ENCODE measurements around the gene MTX2. TPM values are rescaled to one million over a fixed set of nuclear protein-coding genes. Genes with fewer than 3 reads are reported as not detected.

Gene MTX2
- total RNA-seq, 1 experiment from 2014 or later: 33.7 TPM

DNA sequence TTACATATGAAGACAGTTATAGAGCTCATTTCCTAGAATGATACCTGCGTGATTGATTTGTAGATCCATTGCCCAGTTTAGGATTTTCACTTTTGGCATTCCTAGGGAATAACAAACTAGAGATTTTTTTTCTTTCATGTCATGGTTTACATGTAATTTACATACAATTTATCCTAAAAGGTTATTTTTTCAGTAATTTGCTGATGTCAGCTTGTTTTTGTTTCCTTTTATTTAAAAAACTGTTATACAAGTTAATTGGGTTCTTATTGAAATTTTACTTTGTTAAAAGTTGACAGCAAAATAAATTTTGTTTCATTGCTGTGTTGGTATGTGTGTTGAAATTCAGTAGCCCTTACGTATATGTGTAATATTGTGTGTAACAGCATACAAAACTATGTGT is 23.4 kb downstream of the MTX2 start:
- H3K36me3 Mint-ChIP-seq (ENCODE audit: insufficient read depth, unreplicated experiment): no peaks in the 10 kb centered on the region
- intact Hi-C loops (cut with micrococcal nuclease; ENCODE audit: unreplicated experiment): no loop called here
- CTCF ChIA-PET: no interaction called here
- Histone ChIP-seq H3K36me3 (ENCODE audit: control insufficient read depth, insufficient read depth, low read length) (no peaks in the 10 kb centered on the region), H3K27me3 (replicated peaks; ENCODE audit: control insufficient read depth, insufficient read depth, low read length) (no peaks in the 10 kb centered on the region), H3K4me1 (no peaks in the 10 kb centered on the region), H3K4me3 (ENCODE audit: low read depth, low read length) (no peak overlapping the region), H3K9me3 (no peaks in the 10 kb centered on the region)
- TF ChIP-seq, protein P1, sequence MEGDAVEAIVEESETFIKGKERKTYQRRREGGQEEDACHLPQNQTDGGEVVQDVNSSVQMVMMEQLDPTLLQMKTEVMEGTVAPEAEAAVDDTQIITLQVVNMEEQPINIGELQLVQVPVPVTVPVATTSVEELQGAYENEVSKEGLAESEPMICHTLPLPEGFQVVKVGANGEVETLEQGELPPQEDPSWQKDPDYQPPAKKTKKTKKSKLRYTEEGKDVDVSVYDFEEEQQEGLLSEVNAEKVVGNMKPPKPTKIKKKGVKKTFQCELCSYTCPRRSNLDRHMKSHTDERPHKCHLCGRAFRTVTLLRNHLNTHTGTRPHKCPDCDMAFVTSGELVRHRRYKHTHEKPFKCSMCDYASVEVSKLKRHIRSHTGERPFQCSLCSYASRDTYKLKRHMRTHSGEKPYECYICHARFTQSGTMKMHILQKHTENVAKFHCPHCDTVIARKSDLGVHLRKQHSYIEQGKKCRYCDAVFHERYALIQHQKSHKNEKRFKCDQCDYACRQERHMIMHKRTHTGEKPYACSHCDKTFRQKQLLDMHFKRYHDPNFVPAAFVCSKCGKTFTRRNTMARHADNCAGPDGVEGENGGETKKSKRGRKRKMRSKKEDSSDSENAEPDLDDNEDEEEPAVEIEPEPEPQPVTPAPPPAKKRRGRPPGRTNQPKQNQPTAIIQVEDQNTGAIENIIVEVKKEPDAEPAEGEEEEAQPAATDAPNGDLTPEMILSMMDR (IDR thresholded peaks at IDR 0.05; ENCODE audit: insufficient read depth in 1 of 2, low read depth in 1 of 2, low read length in 1 of 2, severe bottlenecking in 1 of 2, unreplicated experiment in 1 of 2): no peak
- POLR2A ChIA-PET: no interaction called here
- H3K27ac Mint-ChIP-seq (ENCODE audit: unreplicated experiment): no peak overlapping the region
- no peaks in the 10 kb centered on the region for H3K27me3 Mint-ChIP-seq (ENCODE audit: insufficient read depth, unreplicated experiment)
- H3K4me3 Mint-ChIP-seq (ENCODE audit: unreplicated experiment): no peak overlapping the region
- peaks cover 4% of the 10 kb centered on the region for H3K4me1 Mint-ChIP-seq (ENCODE audit: low read depth, unreplicated experiment)
- H3K9me3 Mint-ChIP-seq (ENCODE audit: unreplicated experiment): no peaks in the 10 kb centered on the region
- no TSS peak for BruUV-seq (replicated peaks)
- DNase-seq: no peak

DNA sequence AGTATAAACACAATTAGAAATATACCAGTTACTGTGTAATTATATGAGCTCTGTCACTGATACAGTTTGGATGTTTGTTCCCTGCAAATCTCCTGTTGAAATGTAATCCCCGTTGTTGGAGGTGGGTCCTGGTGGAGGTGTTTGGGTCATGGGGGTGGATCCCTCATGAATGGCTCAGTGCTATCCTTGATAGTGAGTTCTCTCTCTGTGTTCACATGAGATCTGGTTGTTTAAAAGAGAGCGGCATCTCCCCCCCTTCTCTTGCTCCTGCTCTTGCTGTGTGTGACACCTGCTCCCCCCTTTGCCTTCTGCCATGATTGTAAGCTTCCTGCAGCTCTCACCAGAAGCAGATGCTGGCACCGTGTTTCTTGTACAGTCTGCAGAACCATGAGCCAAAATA is 24.1 kb downstream of the MTX2 start:
- H3K9me3 ChIP-seq: no peaks in the 10 kb centered on the region
- Mint-ChIP-seq H3K27me3 (ENCODE audit: insufficient read depth, unreplicated experiment) (no peaks in the 10 kb centered on the region), H3K36me3 (ENCODE audit: insufficient read depth, unreplicated experiment) (no peaks in the 10 kb centered on the region), H3K27ac (ENCODE audit: unreplicated experiment) (no peak overlapping the region), H3K9me3 (ENCODE audit: unreplicated experiment) (no peaks in the 10 kb centered on the region), H3K4me1 (ENCODE audit: low read depth, unreplicated experiment) (peaks cover 4% of the 10 kb centered on the region), H3K4me3 (ENCODE audit: unreplicated experiment) (no peak overlapping the region)
- BruUV-seq (replicated peaks): no TSS peak
- DNase-seq: no peak
- H3K36me3 ChIP-seq (ENCODE audit: control insufficient read depth, insufficient read depth, low read length): no peaks in the 10 kb centered on the region
- POLR2A ChIA-PET: no interaction called here
- no peaks in the 10 kb centered on the region for H3K4me1 ChIP-seq
- no peak overlapping the region for H3K4me3 ChIP-seq (ENCODE audit: low read depth, low read length)
- CTCF ChIA-PET: no interaction called here
- intact Hi-C loops (cut with micrococcal nuclease; ENCODE audit: unreplicated experiment): no loop called here
- TF ChIP-seq, protein P1 (IDR thresholded peaks at IDR 0.05; ENCODE audit: insufficient read depth in 1 of 2, low read depth in 1 of 2, low read length in 1 of 2, severe bottlenecking in 1 of 2, unreplicated experiment in 1 of 2): no peak
- no peaks in the 10 kb centered on the region for H3K27me3 ChIP-seq (replicated peaks; ENCODE audit: control insufficient read depth, insufficient read depth, low read length)

DNA sequence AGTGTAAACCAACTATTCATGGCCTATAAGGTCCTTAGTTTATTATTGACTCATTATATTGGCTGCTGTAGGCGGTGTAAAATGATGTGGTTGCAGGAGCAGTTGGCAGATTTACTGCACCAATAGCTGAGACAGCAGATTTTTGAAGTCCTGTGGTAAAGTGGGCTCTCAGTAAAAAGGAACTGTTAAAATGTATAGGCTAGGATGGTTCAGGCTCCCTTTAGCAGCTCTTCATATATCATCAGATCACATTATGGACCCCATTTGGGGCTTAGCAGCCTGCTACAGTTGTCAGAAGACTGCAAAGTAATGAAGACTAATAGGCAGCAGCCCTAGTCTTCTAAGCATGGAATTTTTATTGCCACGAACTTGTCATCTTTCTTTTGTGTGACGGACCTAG is 27.8 kb downstream of the MTX2 start:
- BruUV-seq (replicated peaks): no TSS peak
- intact Hi-C loops (cut with micrococcal nuclease; ENCODE audit: unreplicated experiment): no loop called here
- H3K4me1 Mint-ChIP-seq (ENCODE audit: low read depth, unreplicated experiment): no peaks in the 10 kb centered on the region
- Histone ChIP-seq H3K4me3 (ENCODE audit: low read depth, low read length) (no peak overlapping the region), H3K36me3 (ENCODE audit: control insufficient read depth, insufficient read depth, low read length) (no peaks in the 10 kb centered on the region), H3K4me1 (no peaks in the 10 kb centered on the region), H3K27me3 (replicated peaks; ENCODE audit: control insufficient read depth, insufficient read depth, low read length) (no peaks in the 10 kb centered on the region), H3K9me3 (no peaks in the 10 kb centered on the region)
- no peak overlapping the region for H3K4me3 Mint-ChIP-seq (ENCODE audit: unreplicated experiment)
- ChIA-PET POLR2A (no interaction called here), CTCF (no interaction called here)
- TF ChIP-seq, protein P1 (IDR thresholded peaks at IDR 0.05; ENCODE audit: insufficient read depth in 1 of 2, low read depth in 1 of 2, low read length in 1 of 2, severe bottlenecking in 1 of 2, unreplicated experiment in 1 of 2): no peak
- no peaks in the 10 kb centered on the region for H3K9me3 Mint-ChIP-seq (ENCODE audit: unreplicated experiment)
- no peaks in the 10 kb centered on the region for H3K36me3 Mint-ChIP-seq (ENCODE audit: insufficient read depth, unreplicated experiment)
- no peak overlapping the region for H3K27ac Mint-ChIP-seq (ENCODE audit: unreplicated experiment)
- H3K27me3 Mint-ChIP-seq (ENCODE audit: insufficient read depth, unreplicated experiment): no peaks in the 10 kb centered on the region
- DNase-seq: peak in 1 of 2 experiments; percentile 5

Data from Caco-2 (cell line).